Naive thymus-derived CD4-positive, alpha-beta T cell (primary cell): ENCODE measurements around the gene MMD2. TPM values are rescaled to one million over a fixed set of nuclear protein-coding genes. Genes with fewer than 3 reads are reported as not detected.
"Not testable (repeated sequence)": the region's sequence is repeated elsewhere in the genome, so short reads cannot be mapped to it uniquely, and the experiment has no call there.

Experiments
- ATAC-seq: fragments of 150-1000 bp; cut with Tn5 transposase; 2 replicates; pipeline ENCODE4 v1.10.0; 2021; ENCODE audit warnings: mild to moderate bottlenecking, moderate library complexity
- CTCF ChIA-PET: fragments of 350-600 bp; sonication (Branson Sonifier 250); formaldehyde crosslinking; loops from one replicate; lab custom pipeline; 2021; ENCODE audit warnings: antibody characterized with exemption; lab: Charles Lee
- POLR2A ChIA-PET: fragments of 350-600 bp; sonication (Branson Sonifier 250); formaldehyde crosslinking; loops from one replicate; lab custom pipeline; 2021; ENCODE audit warnings: antibody characterized with exemption, inconsistent platforms; lab: Charles Lee
- DNase-seq, 9 donors: peaks; one replicate each; pipeline versions ENCODE4 v3.0.0 to v3.0.0-alpha.2; 2020 to 2022; ENCODE audit warnings: mixed read lengths in 1 of 9
- H3K27ac ChIP-seq: one replicate; pipeline ENCODE4 v1.7.0; 2013; ENCODE audit warnings: mild to moderate bottlenecking, low read depth, low read length, moderate library complexity
- H3K27me3 ChIP-seq, 2 donors: one replicate each; pipeline ENCODE4 v1.7.0; 2013; ENCODE audit warnings: low read length in 2 of 2, mild to moderate bottlenecking in 2 of 2, moderate library complexity in 2 of 2; ENCODE audit not compliant: control insufficient read depth in 2 of 2, insufficient read depth in 2 of 2
- H3K36me3 ChIP-seq, 3 experiments: 1 replicate in 2 of 3; 2 replicates in 1 of 3; pipeline ENCODE4 v1.7.0; 2013; ENCODE audit warnings: low read length in 3 of 3, mild to moderate bottlenecking in 3 of 3, moderate library complexity in 1 of 3; ENCODE audit not compliant: insufficient read depth in 3 of 3, control insufficient read depth in 2 of 3
- H3K4me1 ChIP-seq, 2 donors: one replicate each; pipeline ENCODE4 v1.7.0; 2013; ENCODE audit warnings: low read length in 2 of 2, mild to moderate bottlenecking in 2 of 2, moderate library complexity in 1 of 2; ENCODE audit not compliant: control insufficient read depth in 2 of 2, insufficient read depth in 2 of 2
- H3K4me3 ChIP-seq: 2 replicates; pipeline ENCODE4 v1.7.0; 2013; ENCODE audit warnings: mild to moderate bottlenecking, low read length
- H3K9me3 ChIP-seq, 3 experiments: 1 replicate in 2 of 3; 2 replicates in 1 of 3; pipeline ENCODE4 v1.7.0; 2013; ENCODE audit warnings: low read length in 3 of 3; ENCODE audit not compliant: control insufficient read depth in 2 of 3
- H3K27ac Mint-ChIP-seq, 9 donors: one replicate each; pipeline ENCODE4 v1.8.0; 2020 to 2022; ENCODE audit warnings: mixed read lengths in 9 of 9, mild to moderate bottlenecking in 8 of 9, moderate library complexity in 5 of 9, inconsistent platforms in 2 of 9
- H3K27me3 Mint-ChIP-seq, 5 donors: one replicate each; pipeline ENCODE4 v1.8.0; 2021 to 2022; ENCODE audit warnings: mixed read lengths in 5 of 5, mild to moderate bottlenecking in 1 of 5
- H3K36me3 Mint-ChIP-seq, 5 donors: one replicate each; pipeline ENCODE4 v1.8.0; 2020 to 2022; ENCODE audit warnings: mixed read lengths in 5 of 5, mild to moderate bottlenecking in 3 of 5, inconsistent platforms in 1 of 5
- H3K4me1 Mint-ChIP-seq, 7 donors: one replicate each; pipeline ENCODE4 v1.8.0; 2020 to 2022; ENCODE audit warnings: mixed read lengths in 7 of 7, mild to moderate bottlenecking in 3 of 7, inconsistent platforms in 1 of 7
- H3K4me3 Mint-ChIP-seq, 10 donors: one replicate each; pipeline ENCODE4 v1.8.0; 2020 to 2022; ENCODE audit warnings: mild to moderate bottlenecking in 10 of 10, mixed read lengths in 10 of 10, moderate library complexity in 6 of 10, inconsistent platforms in 2 of 10
- H3K9me3 Mint-ChIP-seq, 11 donors: one replicate each; pipeline ENCODE4 v1.8.0; 2020 to 2022; ENCODE audit warnings: mixed read lengths in 11 of 11, mild to moderate bottlenecking in 4 of 11, inconsistent platforms in 1 of 11, moderate library complexity in 1 of 11
- intact Hi-C, 2 donors: fragments of 100-400 bp; cut with micrococcal nuclease; formaldehyde crosslinking; loops; one replicate each; pipeline ENCODE4 v1.15.1; 2023
- polyA plus RNA-seq, 2 donors: library from polyadenylated mRNA; unstranded; fragments of 300-500 nt; fragmentation: Illumina TruSeq; gene quantifications; one replicate each; pipeline ENCODE4 v1.2.3, GENCODE V29; 2021
- total RNA-seq, 6 experiments: library from RNA in 5 of 6; stranded (reverse) in 5 of 6; gene quantifications; 1 replicate in 5 of 6; 2 replicates in 1 of 6; pipeline ENCODE4 v1.2.3 and lab custom pipeline; 2021 to 2026

MMD2 gene
- total and polyA plus RNA-seq, 7 experiments from 2014 or later = not detected

DNA sequence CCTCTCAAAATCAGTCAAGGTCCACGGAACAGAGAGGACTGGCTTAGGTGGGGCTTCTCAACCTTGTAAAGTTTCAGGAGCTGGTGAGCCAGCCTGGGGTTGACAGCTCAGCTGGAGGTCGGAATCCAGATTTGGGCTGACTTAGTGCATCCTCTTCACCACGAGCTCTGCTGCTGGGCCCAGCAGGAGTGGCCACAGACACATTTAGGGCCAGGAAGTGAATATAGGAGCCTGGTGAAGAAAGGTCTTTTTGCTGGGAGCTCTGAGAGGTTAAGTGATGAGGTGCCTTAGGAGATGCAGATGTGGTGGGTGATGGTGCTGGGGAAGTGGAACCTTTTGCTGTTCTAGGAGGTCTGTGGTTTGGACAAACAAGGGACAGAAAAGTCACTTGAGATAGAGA is 39.3 kb upstream of the MMD2 start:
- Mint-ChIP-seq H3K27ac (peak overlapping the region in 5 of 9 donors; percentile 19 to 83 (median 41)), H3K4me3 (no peak overlapping the region), H3K27me3 (no peaks in the 10 kb centered on the region), H3K9me3 (no peaks in the 10 kb centered on the region), H3K36me3 (peaks cover 19 to 37% (median 20%) of the 10 kb centered on the region in 5 donors), H3K4me1 (peaks cover 0 to 26% (median 13%) of the 10 kb centered on the region in 7 donors)
- H3K36me3 ChIP-seq = peaks cover 0 to 68% (median 7%) of the 10 kb centered on the region in 3 experiments
- no peaks in the 10 kb centered on the region for H3K4me1 ChIP-seq
- H3K27me3 ChIP-seq = no peaks in the 10 kb centered on the region
- H3K27ac ChIP-seq = no peak overlapping the region
- no peak for ATAC-seq
- no peak overlapping the region for H3K4me3 ChIP-seq
- intact Hi-C loops = no loop called here
- POLR2A ChIA-PET = interaction anchor here (1.1 kb wide), 1 partner anchor 9 kb away, joined by 3 read pairs; no protein-coding TSS in a partner anchor
- CTCF ChIA-PET = interaction anchor here (1.4 kb wide), 1 partner anchor 19 kb away, joined by 4 read pairs; no protein-coding TSS in a partner anchor
- no peak for DNase-seq
- no peaks in the 10 kb centered on the region for H3K9me3 ChIP-seq

DNA sequence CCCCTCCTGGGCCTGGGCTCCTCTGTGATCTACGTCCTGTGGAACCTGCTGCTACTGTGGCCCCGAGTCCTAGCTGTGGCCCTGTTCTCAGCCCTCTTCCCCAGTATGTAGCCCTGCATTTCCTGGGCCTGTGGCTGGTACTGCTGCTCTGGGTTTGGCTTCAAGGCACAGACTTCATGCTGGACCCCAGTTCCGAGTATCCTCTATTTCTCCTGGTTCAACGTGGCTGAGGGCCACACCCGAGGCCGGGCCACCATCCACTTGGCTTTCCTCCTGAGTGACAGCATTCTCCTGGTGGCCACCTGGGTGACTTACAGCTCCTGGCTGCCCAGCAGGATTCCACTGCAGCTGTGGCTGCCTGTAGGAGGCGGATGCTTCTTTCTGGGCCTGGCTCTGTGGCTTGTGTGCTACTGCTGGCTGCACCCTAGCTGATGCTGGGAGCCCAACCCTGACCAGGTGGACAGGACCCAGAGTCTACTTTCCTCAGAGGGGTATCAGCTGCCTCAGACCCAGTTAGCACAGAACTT is 37.8 kb upstream of the MMD2 start:
- no peaks in the 10 kb centered on the region for H3K9me3 Mint-ChIP-seq
- H3K27ac Mint-ChIP-seq = peak overlapping the region in 3 of 9 donors; percentile 22 to 32 (median 24)
- Histone ChIP-seq H3K4me3 (no peak overlapping the region), H3K9me3 (no peaks in the 10 kb centered on the region), H3K27ac (no peak overlapping the region), H3K4me1 (no peaks in the 10 kb centered on the region), H3K36me3 (peaks cover 2 to 80% (median 12%) of the 10 kb centered on the region in 3 experiments), H3K27me3 (no peaks in the 10 kb centered on the region)
- intact Hi-C loops = no loop called here
- POLR2A ChIA-PET = no interaction called here
- DNase-seq (no peak), ATAC-seq (no peak)
- CTCF ChIA-PET = no interaction called here
- no peak overlapping the region for H3K4me3 Mint-ChIP-seq
- H3K36me3 Mint-ChIP-seq = peaks cover 12 to 30% (median 19%) of the 10 kb centered on the region in 5 donors
- no peaks in the 10 kb centered on the region for H3K27me3 Mint-ChIP-seq
- H3K4me1 Mint-ChIP-seq = peaks cover 0 to 22% (median 13%) of the 10 kb centered on the region in 7 donors

DNA sequence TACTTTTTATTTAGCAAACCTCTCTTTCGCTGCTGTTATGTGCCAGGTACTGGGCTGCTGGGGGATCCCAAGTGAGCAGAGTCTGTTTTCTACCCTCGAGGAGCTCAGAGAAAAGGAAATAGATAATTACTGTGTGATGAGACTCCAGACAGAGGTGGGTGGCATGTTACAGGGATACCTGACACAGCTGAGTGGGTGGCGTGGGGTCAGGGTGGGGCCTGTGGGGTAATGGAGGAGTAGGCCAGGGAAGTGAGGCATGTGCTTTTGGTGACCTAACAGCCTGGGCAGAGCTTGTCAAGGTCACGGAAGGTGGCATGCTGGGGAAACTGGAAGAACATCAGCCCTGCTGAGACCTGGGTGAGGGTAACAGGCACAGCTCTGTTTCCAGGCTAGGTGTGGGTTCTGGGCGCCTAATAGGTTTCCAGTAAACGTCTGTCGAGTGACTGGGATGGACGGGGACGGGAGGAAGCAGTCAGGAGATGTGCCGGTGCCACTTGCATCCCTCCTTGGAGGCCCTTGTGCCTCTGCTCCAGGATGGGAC is 36.5 kb upstream of the MMD2 start:
- Histone ChIP-seq H3K4me3 (no peak overlapping the region), H3K9me3 (no peaks in the 10 kb centered on the region), H3K36me3 (peaks cover 5 to 83% (median 13%) of the 10 kb centered on the region in 3 experiments), H3K27ac (no peak overlapping the region), H3K27me3 (no peaks in the 10 kb centered on the region), H3K4me1 (no peaks in the 10 kb centered on the region)
- ChIA-PET POLR2A (interaction anchor here (0.6 kb wide), 1 partner anchor 16 kb away, joined by 3 read pairs; no protein-coding TSS in a partner anchor), CTCF (no interaction called here)
- no peak for ATAC-seq
- intact Hi-C loops = no loop called here
- Mint-ChIP-seq H3K4me3 (no peak overlapping the region), H3K4me1 (peaks cover 0 to 21% (median 13%) of the 10 kb centered on the region in 7 donors), H3K36me3 (peaks cover 8 to 25% (median 14%) of the 10 kb centered on the region in 5 donors), H3K9me3 (no peaks in the 10 kb centered on the region), H3K27me3 (no peaks in the 10 kb centered on the region), H3K27ac (peak overlapping the region in 1 of 9 donors; percentile 42)
- DNase-seq = no peak

DNA sequence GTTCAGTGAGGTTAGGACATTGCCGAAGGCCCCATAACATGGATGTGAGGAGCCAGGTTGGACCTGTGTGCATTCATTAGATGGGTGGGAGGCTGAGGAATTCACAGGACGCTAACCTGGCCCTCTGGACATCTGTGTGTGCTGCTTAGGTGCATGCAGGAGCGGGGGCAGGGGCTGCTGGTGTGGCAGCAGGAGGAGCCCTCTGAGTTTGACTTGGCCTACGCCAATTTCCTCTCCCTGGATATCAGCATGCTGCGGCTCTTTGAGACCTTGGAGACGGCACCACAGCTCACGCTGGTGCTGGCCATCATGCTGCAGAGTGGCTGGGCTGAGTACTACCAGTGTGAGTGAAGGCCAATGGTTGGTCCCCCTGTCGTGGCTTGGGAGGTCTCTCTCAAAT is 34.5 kb upstream of the MMD2 start:
- H3K4me1 Mint-ChIP-seq = peaks cover 0 to 13% (median 8%) of the 10 kb centered on the region in 7 donors

DNA sequence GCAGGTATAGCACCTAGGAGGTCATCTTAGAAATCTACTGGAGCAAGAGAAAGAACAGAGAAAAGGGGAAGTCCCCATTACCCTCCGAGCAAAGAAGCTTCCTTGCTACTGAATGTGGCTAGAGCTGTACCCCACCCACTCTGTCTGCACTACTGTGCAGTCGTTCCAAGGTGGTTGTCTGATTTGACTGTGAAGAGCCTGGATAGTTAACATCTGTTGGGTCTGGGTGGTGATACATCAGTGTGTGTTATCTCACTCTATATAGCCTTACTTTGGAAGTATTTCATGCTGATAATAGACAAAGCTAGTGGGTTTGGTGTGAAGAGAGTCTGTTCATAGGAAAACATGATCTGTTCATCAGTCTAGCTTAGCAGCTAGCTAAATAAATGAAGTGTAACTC is 23.8 kb upstream of the MMD2 start:
- H3K27ac ChIP-seq, intact Hi-C loops, H3K4me1 ChIP-seq, H3K27me3 ChIP-seq, H3K27me3 Mint-ChIP-seq, DNase-seq, H3K9me3 ChIP-seq, POLR2A ChIA-PET, H3K9me3 Mint-ChIP-seq, H3K4me3 ChIP-seq: not testable (repeated sequence)
- Mint-ChIP-seq H3K27ac (peak overlapping the region in 2 of 9 donors; percentile 15 to 28), H3K4me3 (peak overlapping the region in 5 of 10 donors; percentile 3 to 56 (median 38)), H3K4me1 (peaks cover 14 to 67% (median 53%) of the 10 kb centered on the region in 7 donors), H3K36me3 (peaks cover 25 to 70% (median 60%) of the 10 kb centered on the region in 5 donors)
- peaks cover 7 to 52% (median 11%) of the 10 kb centered on the region in 3 experiments for H3K36me3 ChIP-seq
- ATAC-seq = peak; percentile 80
- CTCF ChIA-PET = interaction anchor here (0.7 to 1.2 kb wide), 3 partner anchors 9 to 104 kb away, joined by 3 to 4 read pairs (median 4); no protein-coding TSS in a partner anchor

More for the DNA sequence above, 34.5 kb upstream of the MMD2 start:
- no peaks in the 10 kb centered on the region for H3K27me3 ChIP-seq
- POLR2A ChIA-PET = no interaction called here
- DNase-seq (no peak), ATAC-seq (no peak)
- CTCF ChIA-PET = no interaction called here
- H3K36me3 ChIP-seq = peaks cover 5 to 90% (median 13%) of the 10 kb centered on the region in 3 experiments
- Mint-ChIP-seq H3K27me3 (no peaks in the 10 kb centered on the region), H3K36me3 (peaks cover 7 to 30% (median 11%) of the 10 kb centered on the region in 5 donors), H3K4me3 (no peak overlapping the region), H3K27ac (peak overlapping the region in 1 of 9 donors; percentile 68), H3K9me3 (no peaks in the 10 kb centered on the region)
- H3K27ac ChIP-seq = no peak overlapping the region
- H3K4me1 ChIP-seq = no peaks in the 10 kb centered on the region
- intact Hi-C loops = no loop called here
- no peaks in the 10 kb centered on the region for H3K9me3 ChIP-seq
- H3K4me3 ChIP-seq = no peak overlapping the region

DNA sequence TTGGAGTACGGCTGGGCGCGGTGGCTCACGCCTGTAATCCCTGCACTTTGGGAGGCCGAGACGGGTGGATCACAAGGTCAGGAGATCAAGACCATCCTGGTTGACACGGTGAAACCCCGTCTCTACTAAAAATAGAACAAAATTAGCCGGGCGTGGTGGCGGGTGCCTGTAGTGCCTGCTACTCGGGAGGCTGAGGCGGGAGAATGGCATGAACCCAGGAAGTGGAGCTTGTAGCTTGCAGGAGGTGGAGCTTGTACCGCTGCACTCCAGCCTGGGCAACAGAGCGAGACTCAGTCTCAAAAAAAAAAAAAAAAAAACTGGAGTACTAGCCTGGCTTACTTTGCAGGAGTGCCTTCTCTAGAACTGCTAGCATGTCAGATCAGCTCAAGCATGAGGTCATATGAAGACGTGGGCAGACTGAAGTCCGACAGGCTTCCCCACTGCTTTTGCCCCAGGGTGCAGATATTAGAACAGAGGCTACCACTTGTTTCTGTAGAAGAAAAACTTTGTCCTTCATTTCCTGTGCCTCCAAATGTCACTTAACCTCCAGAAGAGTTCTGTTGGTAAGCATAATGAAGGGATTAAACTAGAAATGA is 22.4 kb upstream of the MMD2 start:
- DNase-seq, H3K4me3 ChIP-seq, H3K27me3 Mint-ChIP-seq, ATAC-seq, H3K4me1 ChIP-seq, H3K27ac ChIP-seq, H3K9me3 Mint-ChIP-seq, H3K9me3 ChIP-seq, POLR2A ChIA-PET, H3K27me3 ChIP-seq, intact Hi-C loops, CTCF ChIA-PET: not testable (repeated sequence)
- H3K36me3 Mint-ChIP-seq = peaks cover 21 to 72% (median 51%) of the 10 kb centered on the region in 5 donors
- H3K4me3 Mint-ChIP-seq = peak overlapping the region in 2 of 10 donors; percentile 48 to 54
- H3K4me1 Mint-ChIP-seq = peaks cover 20 to 77% (median 58%) of the 10 kb centered on the region in 7 donors
- peak overlapping the region in 1 of 9 donors; percentile 21 for H3K27ac Mint-ChIP-seq
- peaks cover 7 to 51% (median 11%) of the 10 kb centered on the region in 3 experiments for H3K36me3 ChIP-seq
